Prostate gland (tissue), 2 donors: ENCODE measurements around the gene GBE1.

Experiments
- CTCF ChIP-seq, 4 experiments: fragments of 200-600 bp in 2 of 4; fragments of 450-650 bp in 2 of 4; sonication (generic) in 2 of 4; IDR thresholded peaks; 1 replicate in 3 of 4; 2 replicates in 1 of 4; pipeline ENCODE4 v1.5.1; 2016 to 2019; ENCODE audit warnings: antibody characterized with exemption in 4 of 4, mild to moderate bottlenecking in 2 of 4, moderate library complexity in 2 of 4
- POLR2AphosphoS5 ChIP-seq: sonication (generic); formaldehyde crosslinking; IDR thresholded peaks from one replicate; pipeline ENCODE4 v1.6.1; 2017; ENCODE audit warnings: antibody characterized with exemption

GRCh38 chr3:81793410-81793809, 32.0 kb upstream of the GBE1 start:
- TF ChIP-seq CTCF (IDR thresholded peaks at IDR 0.05) (no peak), POLR2AphosphoS5 (no peak)
